Neuronal stem cell (in vitro differentiated cells): ENCODE measurements around the gene MGRN1. TPM values are rescaled to one million over a fixed set of nuclear protein-coding genes. Genes with fewer than 3 reads are reported as not detected.

Experiments
- DNase-seq: peaks from one replicate; pipeline ENCODE4 v3.0.0-alpha.2; 2013; ENCODE audit warnings: low spot score
- H2AFZ ChIP-seq: one replicate; pipeline ENCODE4 v1.6.1; 2013; ENCODE audit warnings: mild to moderate bottlenecking, low read length, inconsistent platforms
- H2AK5ac ChIP-seq: 2 replicates; pipeline ENCODE4 v1.6.1; 2013; ENCODE audit warnings: low read depth, mild to moderate bottlenecking, inconsistent platforms, low read length, moderate library complexity, mixed read lengths
- H2BK120ac ChIP-seq: 2 replicates; pipeline ENCODE4 v1.6.1; 2013; ENCODE audit warnings: low read depth, mild to moderate bottlenecking, inconsistent platforms, low read length, moderate library complexity, mixed read lengths
- H2BK12ac ChIP-seq: one replicate; pipeline ENCODE4 v1.6.1; 2013; ENCODE audit warnings: low read length, inconsistent platforms
- H2BK15ac ChIP-seq: 2 replicates; pipeline ENCODE4 v1.6.1; 2013; ENCODE audit warnings: mild to moderate bottlenecking, low read length, inconsistent platforms, mixed read lengths
- H2BK5ac ChIP-seq: one replicate; pipeline ENCODE4 v1.6.1; 2013; ENCODE audit warnings: inconsistent platforms, mild to moderate bottlenecking, low read length, moderate library complexity
- H3K14ac ChIP-seq: one replicate; pipeline ENCODE4 v1.6.1; 2013; ENCODE audit warnings: low read length, inconsistent platforms
- H3K18ac ChIP-seq: 2 replicates; pipeline ENCODE4 v1.6.1; 2013; ENCODE audit warnings: low read length, inconsistent platforms
- H3K23ac ChIP-seq: 2 replicates; pipeline ENCODE4 v1.6.1; 2013; ENCODE audit warnings: low read depth, mild to moderate bottlenecking, mixed read lengths, low read length, inconsistent platforms; ENCODE audit not compliant: poor library complexity
- H3K27ac ChIP-seq: replicated peaks from 3 replicates; pipeline ENCODE4 v1.5.1; 2013; ENCODE audit warnings: low read length, inconsistent platforms
- H3K27me3 ChIP-seq, 3 experiments: 2 replicates each; pipeline ENCODE4 v1.6.1; 2013; ENCODE audit warnings: low read length in 3 of 3, mild to moderate bottlenecking in 2 of 3, inconsistent platforms in 1 of 3, low read depth in 1 of 3, mixed read lengths in 1 of 3, moderate library complexity in 1 of 3; ENCODE audit not compliant: control insufficient read depth in 3 of 3, insufficient read depth in 3 of 3
- H3K36me3 ChIP-seq, 2 donors: replicated peaks in 1 of 2; 2 replicates each; pipeline ENCODE4 v1.6.1; 2013; ENCODE audit warnings: low read length in 2 of 2; ENCODE audit not compliant: control insufficient read depth in 2 of 2, insufficient read depth in 2 of 2
- H3K4ac ChIP-seq: 2 replicates; pipeline ENCODE4 v1.6.1; 2013; ENCODE audit warnings: inconsistent platforms, mild to moderate bottlenecking, low read length, moderate library complexity
- H3K4me1 ChIP-seq, 2 donors: 1 replicate in 1 of 2; 2 replicates in 1 of 2; pipeline ENCODE4 v1.6.1; 2013; ENCODE audit warnings: low read length in 2 of 2, low read depth in 1 of 2; ENCODE audit not compliant: control insufficient read depth in 2 of 2, insufficient read depth in 1 of 2
- H3K4me2 ChIP-seq: one replicate; pipeline ENCODE4 v1.6.1; 2013; ENCODE audit warnings: mild to moderate bottlenecking, low read length, inconsistent platforms; ENCODE audit not compliant: insufficient read depth, poor library complexity, severe bottlenecking
- H3K4me3 ChIP-seq, 2 donors: 2 replicates each; pipeline ENCODE4 v1.5.1; 2013; ENCODE audit warnings: low read length in 2 of 2, mild to moderate bottlenecking in 2 of 2, inconsistent platforms in 1 of 2, moderate library complexity in 1 of 2
- H3K79me1 ChIP-seq: one replicate; pipeline ENCODE4 v1.6.1; 2013; ENCODE audit warnings: low read depth, mild to moderate bottlenecking, inconsistent platforms, low read length, moderate library complexity
- H3K9ac ChIP-seq: one replicate; pipeline ENCODE4 v1.6.1; 2013; ENCODE audit warnings: mild to moderate bottlenecking, low read depth, low read length, inconsistent platforms; ENCODE audit not compliant: poor library complexity
- H3K9me3 ChIP-seq, 2 donors: replicated peaks in 1 of 2; 2 replicates each; pipeline versions ENCODE3 to v1.6.1; 2013; ENCODE audit warnings: low read length in 2 of 2, mild to moderate bottlenecking in 2 of 2, inconsistent platforms in 1 of 2, low read depth in 1 of 2, mixed read lengths in 1 of 2, moderate library complexity in 1 of 2; ENCODE audit not compliant: control insufficient read depth in 2 of 2, insufficient read depth in 1 of 2
- H4K8ac ChIP-seq: one replicate; pipeline ENCODE4 v1.6.1; 2013; ENCODE audit warnings: low read depth, mild to moderate bottlenecking, inconsistent platforms, low read length, moderate library complexity
- H4K91ac ChIP-seq: one replicate; pipeline ENCODE4 v1.6.1; 2013; ENCODE audit warnings: low read length, low read depth, mild to moderate bottlenecking, inconsistent platforms; ENCODE audit not compliant: poor library complexity
- WGBS, 2 donors: extraction: QIAGEN DNeasy Blood & Tissue Kit; methylation state at CpG; one replicate each; pipeline ENCODE4 v1.1.7; 2013; ENCODE audit warnings: missing lambda C conversion rate in 2 of 2, mixed read lengths in 1 of 2; ENCODE audit not compliant: insufficient read length in 2 of 2, insufficient replicate concordance in 1 of 2; ENCODE audit errors: extremely low coverage in 2 of 2; 5-methylcytosine and 5-hydroxymethylcytosine counted together
- polyA plus RNA-seq, 2 experiments: library from polyadenylated mRNA; stranded (reverse); fragments of 200-250 nt; gene quantifications; one replicate each; pipeline ENCODE4 v1.2.3, GENCODE V29; 2013

Gene MGRN1
- polyA plus RNA-seq (2013, experiment 1 of 2), result 48.7 TPM
- polyA plus RNA-seq (2013, experiment 2 of 2), result 51.0 TPM

GRCh38 chr16:4624015-4624826, at the start of gene MGRN1:
Gene MGRN1, plus strand, starts transcription at chr16:4624826. Its CDS starts 135 bp downstream, at chr16:4624961.
- peak within 1 kb of the TSS; percentile 94 for H3K14ac ChIP-seq
- WGBS, 2 donors, result no CpG with 5 or more reads among the region's 42 CpGs
- peaks cover 0 to 15% of the 10 kb centered on the region in 2 donors for H3K36me3 ChIP-seq
- peak within 1 kb of the TSS; percentile 91 for H2BK120ac ChIP-seq
- peak within 1 kb of the TSS; percentile 95 for H2BK5ac ChIP-seq
- H2AK5ac ChIP-seq, result peak within 1 kb of the TSS; percentile 76
- H3K4me2 ChIP-seq, result peak within 1 kb of the TSS; percentile 73
- peaks cover 5 to 7% of the 10 kb centered on the region in 2 donors for H3K4me1 ChIP-seq
- peak within 1 kb of the TSS; percentile 65 for H4K8ac ChIP-seq
- H3K9me3 ChIP-seq, result peaks cover 0 to 6% of the 10 kb centered on the region in 2 donors
- H4K91ac ChIP-seq, result no peak within 1 kb of the TSS
- H2BK15ac ChIP-seq, result no peak within 1 kb of the TSS
- peak within 1 kb of the TSS; percentile 98 for H3K18ac ChIP-seq
- H3K27ac ChIP-seq, result peak within 1 kb of the TSS; percentile 81
- DNase-seq, result peak; percentile 95
- peak within 1 kb of the TSS; percentile 89 for H3K4ac ChIP-seq
- peaks cover 7% of the 10 kb centered on the region for H3K79me1 ChIP-seq
- no peak within 1 kb of the TSS for H2BK12ac ChIP-seq
- peak within 1 kb of the TSS; percentile 83 to 100 for H3K4me3 ChIP-seq
- H3K27me3 ChIP-seq, result no peaks in the 10 kb centered on the region
- H3K9ac ChIP-seq, result peak within 1 kb of the TSS; percentile 99
- peak within 1 kb of the TSS; percentile 96 for H2AFZ ChIP-seq
- peak within 1 kb of the TSS; percentile 98 for H3K23ac ChIP-seq

- no peaks in the 10 kb centered on the region for H3K27me3 ChIP-seq
- H3K4ac ChIP-seq, result no peak overlapping the region
These were observed 49.5 kb upstream of the MGRN1 start for GRCh38 chr16:4574919-4575705.

GRCh38 chr16:4576008-4576407, 48.6 kb upstream of the MGRN1 start:
- no peak overlapping the region for H2AK5ac ChIP-seq
- no peaks in the 10 kb centered on the region for H3K79me1 ChIP-seq
- H3K4me2 ChIP-seq, result no peak overlapping the region
- H2BK15ac ChIP-seq, result peak overlapping the region; percentile 17
- DNase-seq, result no peak
- H3K27ac ChIP-seq, result no peak overlapping the region
- H3K9me3 ChIP-seq, result no peaks in the 10 kb centered on the region
- no peak overlapping the region for H3K18ac ChIP-seq
- no peak overlapping the region for H3K9ac ChIP-seq
- H3K14ac ChIP-seq, result no peak overlapping the region
- no peak overlapping the region for H2AFZ ChIP-seq
- no peaks in the 10 kb centered on the region for H3K27me3 ChIP-seq
- no peaks in the 10 kb centered on the region for H3K36me3 ChIP-seq
- no peak overlapping the region for H3K4ac ChIP-seq
- no peak overlapping the region for H4K91ac ChIP-seq
- peak overlapping the region; percentile 39 for H2BK5ac ChIP-seq
- no peak overlapping the region for H3K4me3 ChIP-seq
- H4K8ac ChIP-seq, result no peak overlapping the region
- no peak overlapping the region for H3K23ac ChIP-seq
- no peaks in the 10 kb centered on the region for H3K4me1 ChIP-seq
- no CpG with 5 or more reads among the region's 15 CpGs for WGBS, 2 donors
- H2BK120ac ChIP-seq, result peak overlapping the region; percentile 47
- no peak overlapping the region for H2BK12ac ChIP-seq

More at GRCh38 chr16:4574919-4575705, 49.5 kb upstream of the MGRN1 start:
- Histone ChIP-seq H2AK5ac (peak overlapping the region; percentile 88), H3K14ac (peak overlapping the region; percentile 47), H2BK15ac (peak overlapping the region; percentile 64), H2BK12ac (no peak overlapping the region), H3K4me3 (no peak overlapping the region), H2BK120ac (no peak overlapping the region), H3K27ac (no peak overlapping the region), H3K23ac (peak overlapping the region; percentile 17), H3K4me1 (no peaks in the 10 kb centered on the region), H4K91ac (no peak overlapping the region), H2BK5ac (peak overlapping the region; percentile 39), H4K8ac (no peak overlapping the region), H2AFZ (no peak overlapping the region), H3K36me3 (no peaks in the 10 kb centered on the region), H3K9me3 (no peaks in the 10 kb centered on the region), H3K79me1 (no peaks in the 10 kb centered on the region), H3K18ac (peak overlapping the region; percentile 38), H3K4me2 (no peak overlapping the region), H3K9ac (peak overlapping the region; percentile 21)
- WGBS, 2 donors, result no CpG with 5 or more reads among the region's 11 CpGs
- no peak for DNase-seq
